Esophagus muscularis mucosa (tissue), 3 donors: ENCODE measurements around the gene LIPJ.

Experiments
- CTCF ChIP-seq, 3 experiments: fragments of 200-600 bp in 2 of 3; fragments of 450-650 bp in 1 of 3; sonication (generic) in 2 of 3; IDR thresholded peaks; one replicate each; pipeline ENCODE4 v1.5.1; 2017 to 2019; ENCODE audit warnings: antibody characterized with exemption in 3 of 3, mild to moderate bottlenecking in 2 of 3, moderate library complexity in 1 of 3
- POLR2A ChIP-seq: fragments of 450-650 bp; IDR thresholded peaks from one replicate; pipeline ENCODE4 v1.6.1; 2017; ENCODE audit warnings: antibody characterized with exemption, moderate library complexity, mild to moderate bottlenecking, low read depth

DNA sequence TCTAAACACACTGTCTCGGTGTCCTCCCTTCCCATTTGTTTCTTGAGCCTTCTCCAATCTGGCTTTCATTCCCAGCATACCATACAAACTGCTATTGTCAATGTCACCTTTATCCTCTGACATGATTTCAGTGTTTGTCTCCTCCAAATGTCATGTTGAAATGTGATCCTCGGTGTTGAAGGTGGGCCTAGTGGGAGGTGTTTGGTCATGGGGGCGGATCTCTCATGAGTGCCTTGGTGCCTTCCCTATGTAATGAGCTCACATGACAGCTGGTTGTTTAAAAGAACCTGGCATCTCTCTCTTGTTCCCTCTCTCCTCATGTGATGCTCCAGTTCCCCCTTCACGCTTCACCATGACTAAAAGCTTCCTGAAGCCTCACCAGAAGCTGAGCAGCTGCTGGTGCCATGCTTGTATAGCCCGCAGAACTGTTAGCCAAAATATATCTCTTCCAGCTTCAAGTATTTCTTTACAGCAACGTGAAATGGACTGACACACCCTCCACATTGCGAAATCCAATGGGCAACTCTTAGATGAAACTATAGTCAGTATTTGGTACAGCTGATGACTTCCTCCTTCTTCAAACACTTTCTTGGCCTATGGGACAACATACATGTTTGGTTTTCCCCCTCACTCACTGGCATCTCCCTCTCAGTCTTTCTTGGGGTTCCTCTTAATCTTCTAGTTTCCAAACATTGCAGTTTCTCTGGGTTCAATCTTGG is 31.2 kb upstream of the LIPJ start:
- TF ChIP-seq POLR2A, result no peak
- no peak for TF ChIP-seq CTCF (IDR thresholded peaks at IDR 0.05)
